K562 (cell line): Measurements from ENCODE around the gene ATRAID. TPM values are rescaled to one million over a fixed set of nuclear protein-coding genes. Genes with fewer than 3 reads are reported as not detected.
A peak's percentile ranks its signal among the peaks of the same experiment; 100 is the strongest.

Source experiments
- ATAC-seq: fragments of 200-7000 bp; cut with Tn5 transposase; 3 replicates; pipeline ENCODE4 v1.9.1; 2020; ENCODE audit warnings: moderate library complexity
- BruUV-seq: library from RNA; stranded (reverse); fragments of 400-500 nt; replicated peaks from 2 replicates; lab custom pipeline; 2021; lab: Mats Ljungman, UMichigan
- CTCF ChIA-PET: fragments of 300-600 bp; formaldehyde crosslinking; extraction: SDS; loops from one replicate; lab custom pipeline; 2021; ENCODE audit warnings: low intra/inter-chr PET ratio; lab: Yijun Ruan, JAX
- POLR2A ChIA-PET: fragments of 300-600, 350-650 bp; sonication (Branson Sonifier 250); formaldehyde crosslinking; extraction: SDS; loops from one replicate; lab custom pipeline; 2021; ENCODE audit warnings: antibody characterized with exemption, inconsistent platforms; lab: Yijun Ruan, JAX
- DNase-seq, 4 experiments: peaks; one replicate each; pipeline versions ENCODE4 v3.0.0 to v3.0.0-alpha.2; 2011 to 2018; ENCODE audit warnings: low spot score in 3 of 4, mixed read lengths in 3 of 4; ENCODE audit errors: extremely low read depth in 1 of 4
- FAIRE-seq: peaks from 2 replicates; lab custom pipeline; 2011; peaks lifted over from hg19 to GRCh38; lab: Jason Lieb, UNC
- H2AFZ ChIP-seq: 2 replicates; pipeline ENCODE4 v1.6.0; 2011; ENCODE audit warnings: low read depth, low read length, control low read depth, inconsistent platforms
- H3K27ac ChIP-seq: fragments of 200-600 bp; 3 replicates; pipeline ENCODE4 v1.8.0; 2011; ENCODE audit warnings: low read depth, mild to moderate bottlenecking, control low read depth, inconsistent platforms, low read length, moderate library complexity, mixed read lengths; ENCODE audit errors: extremely low read depth
- H3K27me3 ChIP-seq, 2 experiments: fragments of 300-600 bp in 1 of 2; 2 replicates in 1 of 2; 3 replicates in 1 of 2; pipeline versions ENCODE4 v1.6.0 to v1.8.0; 2011; ENCODE audit warnings: inconsistent platforms in 2 of 2, low read length in 2 of 2, mild to moderate bottlenecking in 1 of 2, mixed read lengths in 1 of 2, moderate library complexity in 1 of 2; ENCODE audit not compliant: control insufficient read depth in 2 of 2, insufficient read depth in 2 of 2
- H3K36me3 ChIP-seq: fragments of 300-600 bp; 3 replicates; pipeline ENCODE4 v1.8.0; 2011; ENCODE audit warnings: mild to moderate bottlenecking, low read length, inconsistent platforms; ENCODE audit not compliant: control insufficient read depth, insufficient read depth
- H3K4me1 ChIP-seq, 2 experiments: fragments of 200-600 bp in 1 of 2; replicated peaks in 1 of 2; 2 replicates in 1 of 2; 3 replicates in 1 of 2; pipeline versions ENCODE4 v1.5.1 to v1.8.0; 2011; ENCODE audit warnings: inconsistent platforms in 2 of 2, low read length in 2 of 2, mild to moderate bottlenecking in 1 of 2, mixed read lengths in 1 of 2, moderate library complexity in 1 of 2; ENCODE audit not compliant: control insufficient read depth in 2 of 2, insufficient read depth in 2 of 2
- H3K4me2 ChIP-seq: 2 replicates; pipeline ENCODE4 v1.6.1; 2011; ENCODE audit warnings: low read length, control low read depth, inconsistent platforms, mixed read lengths; ENCODE audit not compliant: insufficient read depth
- H3K4me3 ChIP-seq: fragments of 200-600 bp; sonication (generic), shearing (Covaris generic); 2 replicates; pipeline ENCODE4 v1.5.1; 2016; ENCODE audit warnings: control low read depth, inconsistent platforms
- H3K79me2 ChIP-seq: fragments of 200-600 bp; 3 replicates; pipeline ENCODE4 v1.8.0; 2011; ENCODE audit warnings: low read length, inconsistent platforms; ENCODE audit not compliant: control insufficient read depth, insufficient read depth
- H3K9ac ChIP-seq, 2 experiments: 2 replicates each; pipeline versions ENCODE4 v1.6.0 to v1.6.1; 2011; ENCODE audit warnings: low read depth in 2 of 2, low read length in 2 of 2, control low read depth in 1 of 2, inconsistent platforms in 1 of 2, mild to moderate bottlenecking in 1 of 2, mixed read lengths in 1 of 2; ENCODE audit not compliant: insufficient read depth in 1 of 2
- H3K9me1 ChIP-seq: one replicate; pipeline ENCODE4 v1.6.0; 2011; ENCODE audit warnings: inconsistent platforms, mild to moderate bottlenecking, low read length, moderate library complexity; ENCODE audit not compliant: control insufficient read depth, insufficient read depth
- H3K9me3 ChIP-seq: replicated peaks from 2 replicates; pipeline ENCODE4 v1.5.1; 2011; ENCODE audit warnings: low read depth, low read length, inconsistent platforms; ENCODE audit not compliant: control insufficient read depth, insufficient read depth
- H4K20me1 ChIP-seq: replicated peaks from 2 replicates; pipeline ENCODE4 v1.6.1; 2011; ENCODE audit warnings: low read length, inconsistent platforms, mixed read lengths; ENCODE audit not compliant: control insufficient read depth, insufficient read depth
- ATF3 ChIP-seq, 2 experiments: fragments of 450-650 bp in 1 of 2; sonication (generic) in 1 of 2; formaldehyde crosslinking in 1 of 2; IDR thresholded peaks in 1 of 2; conservative IDR thresholded peaks in 1 of 2; 2 replicates each; pipeline versions ENCODE4 v1.6.1 to v1.8.1; 2016 to 2023; ENCODE audit warnings: mild to moderate bottlenecking in 2 of 2, moderate library complexity in 2 of 2, inconsistent platforms in 1 of 2, missing genetic modification reagents in 1 of 2
- CREM ChIP-seq: IDR thresholded peaks from 2 replicates; pipeline ENCODE4 v1.6.1; 2014; ENCODE audit warnings: antibody characterized with exemption, low read depth
- CTCFL ChIP-seq: IDR thresholded peaks from 2 replicates; pipeline ENCODE4 v1.6.1; 2011; ENCODE audit warnings: borderline replicate concordance, low read depth, mild to moderate bottlenecking, moderate library complexity, low read length; ENCODE audit not compliant: insufficient read depth, poor library complexity, severe bottlenecking
- ETV1 ChIP-seq: fragments of 450-650 bp; conservative IDR thresholded peaks from 2 replicates; pipeline ENCODE4 v1.6.1; 2016; ENCODE audit warnings: missing genetic modification characterization, control low read depth, low read depth, missing compliant biosample characterization
- FOS ChIP-seq: IDR thresholded peaks from 3 replicates; pipeline ENCODE4 v1.6.1; 2011; ENCODE audit not compliant: insufficient read length; ENCODE audit errors: extremely low read depth
- GATA2 ChIP-seq: sonication (generic); formaldehyde crosslinking; IDR thresholded peaks from 2 replicates; pipeline ENCODE4 v1.4.0; 2020; ENCODE audit warnings: mild to moderate bottlenecking, missing genetic modification reagents
- MAX ChIP-seq: sonication (generic); formaldehyde crosslinking; IDR thresholded peaks from 2 replicates; pipeline ENCODE4 v1.9.0; 2022; ENCODE audit warnings: mild to moderate bottlenecking, missing genetic modification reagents
- NCOA6 ChIP-seq: fragments of 450-650 bp; IDR thresholded peaks from 2 replicates; pipeline ENCODE4 v1.6.1; 2017; ENCODE audit warnings: mild to moderate bottlenecking
- NONO ChIP-seq, 2 experiments: fragments of 200-400 bp in 1 of 2; fragments of 450-650 bp in 1 of 2; formaldehyde crosslinking in 1 of 2; IDR thresholded peaks; 2 replicates each; pipeline ENCODE4 v1.6.1; 2017; ENCODE audit warnings: low read depth in 2 of 2, mild to moderate bottlenecking in 2 of 2, moderate library complexity in 2 of 2, low read length in 1 of 2
- PHF8 ChIP-seq: fragments of 200-600 bp; sonication (generic); IDR thresholded peaks from 2 replicates; pipeline ENCODE4 v1.6.1; 2012; ENCODE audit warnings: mixed run types, mild to moderate bottlenecking, inconsistent platforms, low read length, moderate library complexity, borderline replicate concordance
- ZFP36 ChIP-seq: fragments of 150-350 bp; IDR thresholded peaks from 2 replicates; pipeline ENCODE4 v1.6.1; 2018; ENCODE audit warnings: low read length, low read depth; ENCODE audit not compliant: partially characterized antibody
- ZNF384 ChIP-seq: IDR thresholded peaks from 2 replicates; pipeline ENCODE4 v1.6.1; 2012; ENCODE audit warnings: low read depth, low read length, improper control_type of control experiment
- ZNF699 ChIP-seq: fragments of 250-450 bp; sonication (Bioruptor Pico); IDR thresholded peaks from 2 replicates; pipeline ENCODE4 v1.8.0; 2021; ENCODE audit warnings: mild to moderate bottlenecking, moderate library complexity; ENCODE audit not compliant: insufficient replicate concordance
- WGBS: fragments of 100-300 bp; shearing (Covaris generic); methylation state at CpG from one replicate; pipeline ENCODE4 v1.1.6; 2016; ENCODE audit warnings: low coverage, mixed read lengths; ENCODE audit not compliant: insufficient coverage; ENCODE audit errors: missing lambda C conversion rate; 5-methylcytosine and 5-hydroxymethylcytosine counted together
- in situ Hi-C: fragments of 300-500 bp; cut with MboI; formaldehyde crosslinking; loops from 4 replicates; pipeline ENCODE4 v1.15.0; 2018; ENCODE audit warnings: inconsistent platforms, mixed read lengths
- intact Hi-C: fragments of 100-400 bp; cut with micrococcal nuclease; formaldehyde crosslinking; loops from 2 replicates; pipeline ENCODE4 v1.14.2; 2022
- polyA plus RNA-seq, 8 experiments: library from polyadenylated mRNA; depleted of rRNA in 4 of 8; stranded (reverse) in 5 of 8; unstranded in 3 of 8; fragments of >200 nt; fragmentation: Nextera tagmentation in 2 of 8; fragmentation: Illumina TruSeq in 1 of 8; extraction: Ambion mirVana in 2 of 8; extraction: Trizol in 1 of 8; gene quantifications; 2 replicates each; pipeline versions ENCODE4 v1.2.1 to v1.2.3, GENCODE V29; 2011 to 2014; ENCODE audit warnings: inconsistent platforms in 1 of 8, missing spikeins in 1 of 8
- total RNA-seq, 7 experiments: library from RNA; depleted of rRNA in 6 of 7; stranded (reverse); fragments of >200 nt in 6 of 7; fragmentation: Illumina TruSeq in 2 of 7; extraction: Trizol in 2 of 7; gene quantifications; 2 replicates each; pipeline versions ENCODE4 v1.2.1 to v1.2.3, GENCODE V29; 2011 to 2021; ENCODE audit warnings: low replicate concordance in 1 of 7
- TF ChIP-seq, protein P1 (sequence below): fragments of 450-650 bp; formaldehyde crosslinking; IDR thresholded peaks from 2 replicates; pipeline ENCODE4 v1.4.0; 2020; ENCODE audit warnings: mild to moderate bottlenecking, moderate library complexity

The ATRAID gene
- total and polyA plus RNA-seq, 9 of the 15 experiments (the other 6 are each of a cell fraction or from before 2014, with no cell fraction given): 70.2 to 187 (median 108) TPM

GRCh38 chr2:27249891-27250651, 38.2 kb downstream of the ATRAID start:
- H3K36me3 ChIP-seq: no peaks in the 10 kb centered on the region
- H3K9me1 ChIP-seq: no peaks in the 10 kb centered on the region
- H3K9ac ChIP-seq: peak overlapping the region; percentile 39 to 87; a peak in 3 of 4 replicates
- CTCF ChIA-PET: interaction anchor here (0.6 to 2.2 kb wide), 4 partner anchors 26 to 54 kb away, joined by 4 to 23 read pairs (median 11); no protein-coding TSS in a partner anchor
- no peaks in the 10 kb centered on the region; the same call in 1 of the 2 replicates for H4K20me1 ChIP-seq
- H3K4me2 ChIP-seq: peak overlapping the region; percentile 48
- WGBS: 17% methylated on average over 19 of the region's 22 CpGs
- DNase-seq: peak; percentile 84 to 91 (median 88)
- intact Hi-C loops: loop anchor here (1.0 kb wide), 2 partner anchors 30 to 53 kb away; no protein-coding TSS in a partner anchor
- BruUV-seq: no TSS peak
- H2AFZ ChIP-seq: peak overlapping the region; percentile 95
- H3K27me3 ChIP-seq: no peaks in the 10 kb centered on the region
- H3K4me1 ChIP-seq: peaks cover 9 to 23% of the 10 kb centered on the region in 2 experiments
- in situ Hi-C loops: no loop called here
- no peaks in the 10 kb centered on the region for H3K9me3 ChIP-seq
- H3K79me2 ChIP-seq: no peaks in the 10 kb centered on the region
- ATAC-seq: peak; percentile 96
- peak overlapping the region; percentile 56; the same call in 2 of the 3 replicates for H3K27ac ChIP-seq
- POLR2A ChIA-PET: interaction anchor here (1.3 to 1.9 kb wide), 2 partner anchors 14 to 33 kb away, joined by 3 to 4 read pairs; no protein-coding TSS in a partner anchor
- FAIRE-seq: peak; percentile 74
- no peak overlapping the region for H3K4me3 ChIP-seq
- TF ChIP-seq, protein P1, sequence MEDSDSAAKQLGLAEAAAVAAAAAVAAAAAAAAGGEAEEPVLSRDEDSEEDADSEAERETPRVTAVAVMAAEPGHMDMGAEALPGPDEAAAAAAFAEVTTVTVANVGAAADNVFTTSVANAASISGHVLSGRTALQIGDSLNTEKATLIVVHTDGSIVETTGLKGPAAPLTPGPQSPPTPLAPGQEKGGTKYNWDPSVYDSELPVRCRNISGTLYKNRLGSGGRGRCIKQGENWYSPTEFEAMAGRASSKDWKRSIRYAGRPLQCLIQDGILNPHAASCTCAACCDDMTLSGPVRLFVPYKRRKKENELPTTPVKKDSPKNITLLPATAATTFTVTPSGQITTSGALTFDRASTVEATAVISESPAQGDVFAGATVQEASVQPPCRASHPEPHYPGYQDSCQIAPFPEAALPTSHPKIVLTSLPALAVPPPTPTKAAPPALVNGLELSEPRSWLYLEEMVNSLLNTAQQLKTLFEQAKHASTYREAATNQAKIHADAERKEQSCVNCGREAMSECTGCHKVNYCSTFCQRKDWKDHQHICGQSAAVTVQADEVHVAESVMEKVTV (CRISPR knock-in tag): peak; percentile 95
- TF ChIP-seq PHF8 (peak; percentile 9; the same call in 1 of the 2 replicates), ZFP36 (peak; percentile 6), CREM (peak; percentile 52; the same call in 1 of the 2 replicates), ZNF384 (peak; percentile 64; the same call in 1 of the 2 replicates), NCOA6 (no peak), MAX (peak; percentile 33; the same call in 1 of the 2 replicates), GATA2 (CRISPR knock-in tag) (no peak), ATF3 (IDR thresholded peaks at IDR 0.05) (no peak), ATF3 (CRISPR knock-in tag; conservative IDR thresholded peaks at IDR 0.05) (0 out of 2 replicates have a peak, but pooled peaks have one; percentile 38), ETV1 (peak; percentile 92), FOS (no peak), CTCFL (peak; percentile 54), ZNF699 (CRISPR knock-in tag) (no peak), NONO (IDR thresholded peaks at IDR 0.05; ENCODE audit: low read depth in 2 of 2, low read length in 1 of 2) (peak in 1 of 2 experiments; percentile 49; a peak in 1 of 4 replicates)
